ENCODE results near the gene SERPINA3.

The SERPINA3 gene

GRCh38 chr14:94593749-94594431, 18.3 kb upstream of the SERPINA3 start:
- Histone ChIP-seq H3K36me3 (replicated peaks) (no peaks in the 10 kb centered on the region), H3K27ac (no peak overlapping the region), H3K27me3 (replicated peaks) (no peaks in the 10 kb centered on the region), H3K4me3 (ENCODE audit: low read depth, low read length) (no peak overlapping the region)
- TF ChIP-seq, protein P1, sequence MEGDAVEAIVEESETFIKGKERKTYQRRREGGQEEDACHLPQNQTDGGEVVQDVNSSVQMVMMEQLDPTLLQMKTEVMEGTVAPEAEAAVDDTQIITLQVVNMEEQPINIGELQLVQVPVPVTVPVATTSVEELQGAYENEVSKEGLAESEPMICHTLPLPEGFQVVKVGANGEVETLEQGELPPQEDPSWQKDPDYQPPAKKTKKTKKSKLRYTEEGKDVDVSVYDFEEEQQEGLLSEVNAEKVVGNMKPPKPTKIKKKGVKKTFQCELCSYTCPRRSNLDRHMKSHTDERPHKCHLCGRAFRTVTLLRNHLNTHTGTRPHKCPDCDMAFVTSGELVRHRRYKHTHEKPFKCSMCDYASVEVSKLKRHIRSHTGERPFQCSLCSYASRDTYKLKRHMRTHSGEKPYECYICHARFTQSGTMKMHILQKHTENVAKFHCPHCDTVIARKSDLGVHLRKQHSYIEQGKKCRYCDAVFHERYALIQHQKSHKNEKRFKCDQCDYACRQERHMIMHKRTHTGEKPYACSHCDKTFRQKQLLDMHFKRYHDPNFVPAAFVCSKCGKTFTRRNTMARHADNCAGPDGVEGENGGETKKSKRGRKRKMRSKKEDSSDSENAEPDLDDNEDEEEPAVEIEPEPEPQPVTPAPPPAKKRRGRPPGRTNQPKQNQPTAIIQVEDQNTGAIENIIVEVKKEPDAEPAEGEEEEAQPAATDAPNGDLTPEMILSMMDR (IDR thresholded peaks at IDR 0.05; ENCODE audit: low read depth, low read length, missing control alignments) = no peak
- in situ Hi-C loops (cut with HindIII; ENCODE audit: low pct_ligation_motif_present, low sequenced_read_pairs) = no loop called here
- no peak for DNase-seq

GRCh38 chr14:94594441-94594840, 17.8 kb upstream of the SERPINA3 start:
- no peak overlapping the region for H3K4me3 ChIP-seq (ENCODE audit: low read depth, low read length)
- in situ Hi-C loops (cut with HindIII; ENCODE audit: low pct_ligation_motif_present, low sequenced_read_pairs) = no loop called here
- TF ChIP-seq, protein P1 (IDR thresholded peaks at IDR 0.05; ENCODE audit: low read depth, low read length, missing control alignments) = no peak
- no peaks in the 10 kb centered on the region for H3K36me3 ChIP-seq (replicated peaks)
- H3K27me3 ChIP-seq (replicated peaks) = no peaks in the 10 kb centered on the region
- H3K27ac ChIP-seq = no peak overlapping the region
- no peak for DNase-seq

DNA sequence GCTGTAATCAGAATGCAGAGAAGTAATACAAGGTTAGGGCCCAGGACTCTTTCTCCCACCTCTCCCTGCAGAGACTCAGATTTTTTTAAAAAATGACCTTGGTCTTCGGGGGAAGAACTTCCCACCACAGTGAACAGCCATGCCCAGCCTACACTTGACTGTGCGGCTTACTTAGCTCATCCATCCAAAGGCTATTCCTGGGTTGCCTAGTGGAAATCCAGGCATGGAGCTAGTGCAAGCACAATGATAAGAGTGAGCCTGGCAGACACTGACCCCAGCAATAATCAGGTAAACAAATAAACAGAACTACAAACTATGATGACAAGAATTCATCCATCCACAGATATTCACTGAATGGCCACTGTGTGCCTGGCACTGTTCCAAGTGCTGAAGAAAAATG, 16.3 kb upstream of the SERPINA3 start:
- in situ Hi-C loops (cut with HindIII; ENCODE audit: low pct_ligation_motif_present, low sequenced_read_pairs) = no loop called here
- TF ChIP-seq, protein P1 (IDR thresholded peaks at IDR 0.05; ENCODE audit: low read depth, low read length, missing control alignments) = no peak

GRCh38 chr14:94596361-94596760, 15.8 kb upstream of the SERPINA3 start:
- Histone ChIP-seq H3K27ac (no peak overlapping the region), H3K4me3 (ENCODE audit: low read depth, low read length) (no peak overlapping the region), H3K36me3 (replicated peaks) (no peaks in the 10 kb centered on the region), H3K27me3 (replicated peaks) (no peaks in the 10 kb centered on the region)
- no peak for DNase-seq
- TF ChIP-seq, protein P1 (IDR thresholded peaks at IDR 0.05; ENCODE audit: low read depth, low read length, missing control alignments) = no peak
- in situ Hi-C loops (cut with HindIII; ENCODE audit: low pct_ligation_motif_present, low sequenced_read_pairs) = no loop called here

More for the DNA sequence above, 16.3 kb upstream of the SERPINA3 start:
- Histone ChIP-seq H3K36me3 (replicated peaks) (no peaks in the 10 kb centered on the region), H3K4me3 (ENCODE audit: low read depth, low read length) (no peak overlapping the region), H3K27me3 (replicated peaks) (no peaks in the 10 kb centered on the region), H3K27ac (no peak overlapping the region)
- DNase-seq = no peak

GRCh38 chr14:94597788-94598187, 14.4 kb upstream of the SERPINA3 start:
- no peak overlapping the region for H3K4me3 ChIP-seq (ENCODE audit: low read depth, low read length)
- TF ChIP-seq, protein P1 (IDR thresholded peaks at IDR 0.05; ENCODE audit: low read depth, low read length, missing control alignments) = no peak
- no peak overlapping the region for H3K27ac ChIP-seq
- no peaks in the 10 kb centered on the region for H3K27me3 ChIP-seq (replicated peaks)
- DNase-seq = no peak
- no peaks in the 10 kb centered on the region for H3K36me3 ChIP-seq (replicated peaks)
- in situ Hi-C loops (cut with HindIII; ENCODE audit: low pct_ligation_motif_present, low sequenced_read_pairs) = no loop called here

- DNase-seq = no peak
- no peaks in the 10 kb centered on the region for H3K27me3 ChIP-seq (replicated peaks)
- TF ChIP-seq, protein P1 (IDR thresholded peaks at IDR 0.05; ENCODE audit: low read depth, low read length, missing control alignments) = no peak
- no peaks in the 10 kb centered on the region for H3K36me3 ChIP-seq (replicated peaks)
- in situ Hi-C loops (cut with HindIII; ENCODE audit: low pct_ligation_motif_present, low sequenced_read_pairs) = no loop called here
- no peak overlapping the region for H3K4me3 ChIP-seq (ENCODE audit: low read depth, low read length)
- peak overlapping the region; percentile 99 for H3K27ac ChIP-seq
Observed at GRCh38 chr14:94598506-94598815, 13.7 kb upstream of the SERPINA3 start.
